ENCODE data around the gene B3GNT5.
A peak's percentile ranks its signal among the peaks of the same experiment; 100 is the strongest.

B3GNT5 gene

DNA sequence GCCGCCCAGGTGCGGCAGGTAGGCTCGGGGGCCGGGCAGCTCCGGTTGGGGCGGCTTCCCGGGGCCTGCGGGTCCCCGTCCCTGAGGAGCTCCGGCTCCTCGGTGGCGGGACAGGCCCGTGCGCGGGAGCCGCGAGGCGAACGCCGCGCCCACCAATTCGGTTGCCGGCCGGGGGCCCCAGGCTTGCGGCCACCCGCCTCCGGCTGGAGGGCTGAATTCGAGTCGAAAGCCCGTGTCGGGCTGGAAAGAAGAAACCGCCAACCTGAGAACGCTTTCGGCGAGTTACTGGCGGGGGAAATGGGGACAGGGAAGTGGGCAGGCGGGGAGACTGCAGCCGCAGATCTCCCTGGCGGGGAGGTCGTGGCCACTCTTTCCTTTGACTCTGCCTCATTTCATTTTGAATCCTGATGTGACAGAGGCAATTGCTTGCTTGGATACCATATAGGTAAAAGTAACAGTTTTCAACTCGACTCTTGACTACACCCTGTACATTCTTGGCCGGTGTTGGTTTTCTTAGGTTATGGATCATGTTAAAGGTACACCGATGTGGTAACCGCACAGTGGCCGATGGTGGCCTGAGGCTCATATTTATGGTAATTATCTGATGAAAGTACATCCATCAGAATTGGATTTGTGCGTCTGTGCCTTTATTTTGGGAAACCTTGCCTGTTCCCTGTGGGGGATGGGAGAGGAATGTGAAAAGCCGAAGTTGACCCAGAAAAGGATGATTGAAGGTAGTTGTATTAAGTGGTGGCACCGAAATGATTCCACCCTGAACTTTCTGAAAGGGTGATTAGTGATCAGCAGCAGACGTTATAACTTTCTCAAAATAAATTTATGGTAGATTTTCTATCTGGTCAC lies 1.7 kb downstream of the B3GNT5 start:
- Histone ChIP-seq H3K4me1 (ENCODE audit: control insufficient read depth, insufficient read depth, low read length) (peaks cover 12% of the 10 kb centered on the region), H3K9ac (ENCODE audit: low read length) (peak overlapping the region; percentile 83), H3K4me3 (ENCODE audit: low read depth, low read length) (peak overlapping the region; percentile 87), H3K27ac (ENCODE audit: low read depth, low read length) (no peak overlapping the region; the same call in 1 of the 2 replicates), H3K27me3 (ENCODE audit: control insufficient read depth, insufficient read depth, low read length) (peaks cover 41% of the 10 kb centered on the region), H3K36me3 (ENCODE audit: control insufficient read depth, insufficient read depth, low read length) (0 out of 2 replicates have a peak, but pooled peaks cover 2% of the 10 kb centered on the region), H3K9me3 (ENCODE audit: control insufficient read depth, insufficient read depth, low read depth, low read length) (no peaks in the 10 kb centered on the region)

DNA sequence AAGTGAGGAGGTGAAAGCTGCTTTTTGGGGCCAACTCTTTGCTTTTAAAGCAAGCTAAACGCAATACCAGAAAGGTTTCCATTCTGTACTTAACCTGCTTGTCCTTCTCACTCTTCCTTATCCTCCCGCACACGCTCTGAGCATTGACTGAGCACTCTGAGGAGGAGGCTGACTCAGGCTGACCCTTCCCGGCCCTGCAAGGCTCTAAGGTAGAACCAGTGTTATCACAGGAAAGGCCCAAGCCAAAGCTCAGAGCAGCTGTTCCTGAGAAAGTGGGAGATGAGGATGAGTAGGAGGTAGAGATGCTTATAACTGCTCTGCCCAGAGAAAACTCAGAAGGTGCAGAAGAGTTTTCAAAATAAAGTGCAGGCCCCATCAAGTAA lies 2.3 kb downstream of the B3GNT5 start:
- Histone ChIP-seq H3K4me3 (ENCODE audit: low read depth, low read length) (peak overlapping the region; percentile 87), H3K27me3 (ENCODE audit: control insufficient read depth, insufficient read depth, low read length) (peaks cover 41% of the 10 kb centered on the region), H3K4me1 (ENCODE audit: control insufficient read depth, insufficient read depth, low read length) (peaks cover 12% of the 10 kb centered on the region), H3K9ac (ENCODE audit: low read length) (no peak overlapping the region), H3K9me3 (ENCODE audit: control insufficient read depth, insufficient read depth, low read depth, low read length) (no peaks in the 10 kb centered on the region), H3K36me3 (ENCODE audit: control insufficient read depth, insufficient read depth, low read length) (0 out of 2 replicates have a peak, but pooled peaks cover 2% of the 10 kb centered on the region), H3K27ac (ENCODE audit: low read depth, low read length) (no peak overlapping the region)

DNA sequence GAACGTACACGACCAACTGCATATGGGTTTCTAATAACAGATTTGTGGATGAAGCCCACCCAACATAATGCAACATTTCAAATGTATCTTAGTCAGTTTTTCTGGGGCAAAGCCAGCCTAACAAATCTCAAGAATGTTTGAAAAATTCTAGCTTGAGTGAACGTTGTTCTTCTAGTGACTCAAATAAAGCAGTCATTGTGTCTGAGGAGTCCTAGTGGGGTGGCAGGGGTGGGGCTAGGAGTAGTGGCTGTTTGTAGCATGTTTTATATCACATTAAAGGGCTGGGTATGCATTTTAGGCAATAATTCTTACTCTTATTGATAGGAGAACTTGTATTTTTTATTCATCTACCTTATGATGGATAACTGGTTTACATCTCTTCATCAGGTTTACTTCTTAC lies 6.0 kb downstream of the B3GNT5 start:
- H3K9me3 ChIP-seq (ENCODE audit: control insufficient read depth, insufficient read depth, low read depth, low read length), result no peaks in the 10 kb centered on the region
- H3K9ac ChIP-seq (ENCODE audit: low read length), result no peak overlapping the region
- H3K27me3 ChIP-seq (ENCODE audit: control insufficient read depth, insufficient read depth, low read length), result peaks cover 11% of the 10 kb centered on the region
- H3K4me3 ChIP-seq (ENCODE audit: low read depth, low read length), result no peak overlapping the region
- 0 out of 2 replicates have a peak, but pooled peaks cover 2% of the 10 kb centered on the region for H3K36me3 ChIP-seq (ENCODE audit: control insufficient read depth, insufficient read depth, low read length)
- no peak overlapping the region for H3K27ac ChIP-seq (ENCODE audit: low read depth, low read length)
- H3K4me1 ChIP-seq (ENCODE audit: control insufficient read depth, insufficient read depth, low read length), result peaks cover 18% of the 10 kb centered on the region

DNA sequence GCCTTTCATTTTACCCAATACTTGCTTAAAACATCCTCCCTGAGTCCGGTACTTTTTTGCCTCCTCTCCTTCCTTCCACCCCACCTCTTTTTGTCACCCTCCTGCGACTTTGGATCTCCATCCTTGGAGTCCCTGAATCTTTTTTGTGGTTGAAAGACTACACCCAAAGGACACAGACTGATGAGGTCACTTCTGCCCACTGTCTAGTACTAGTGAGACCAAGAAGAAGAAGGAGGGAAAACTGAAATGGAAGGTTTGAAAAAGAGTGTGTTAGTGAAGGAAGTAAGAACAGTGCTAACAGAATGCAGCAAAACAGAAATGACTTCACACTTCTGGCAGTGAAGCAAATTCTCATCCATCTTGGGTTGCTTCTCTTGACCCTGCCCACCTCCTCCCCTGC lies 6.6 kb downstream of the B3GNT5 start:
- H3K4me3 ChIP-seq (ENCODE audit: low read depth, low read length), result no peak overlapping the region
- H3K27me3 ChIP-seq (ENCODE audit: control insufficient read depth, insufficient read depth, low read length), result peaks cover 9% of the 10 kb centered on the region
- peaks cover 24% of the 10 kb centered on the region for H3K4me1 ChIP-seq (ENCODE audit: control insufficient read depth, insufficient read depth, low read length)
- no peak overlapping the region for H3K27ac ChIP-seq (ENCODE audit: low read depth, low read length)
- 0 out of 2 replicates have a peak, but pooled peaks cover 2% of the 10 kb centered on the region for H3K36me3 ChIP-seq (ENCODE audit: control insufficient read depth, insufficient read depth, low read length)
- no peak overlapping the region for H3K9ac ChIP-seq (ENCODE audit: low read length)
- no peaks in the 10 kb centered on the region for H3K9me3 ChIP-seq (ENCODE audit: control insufficient read depth, insufficient read depth, low read depth, low read length)

DNA sequence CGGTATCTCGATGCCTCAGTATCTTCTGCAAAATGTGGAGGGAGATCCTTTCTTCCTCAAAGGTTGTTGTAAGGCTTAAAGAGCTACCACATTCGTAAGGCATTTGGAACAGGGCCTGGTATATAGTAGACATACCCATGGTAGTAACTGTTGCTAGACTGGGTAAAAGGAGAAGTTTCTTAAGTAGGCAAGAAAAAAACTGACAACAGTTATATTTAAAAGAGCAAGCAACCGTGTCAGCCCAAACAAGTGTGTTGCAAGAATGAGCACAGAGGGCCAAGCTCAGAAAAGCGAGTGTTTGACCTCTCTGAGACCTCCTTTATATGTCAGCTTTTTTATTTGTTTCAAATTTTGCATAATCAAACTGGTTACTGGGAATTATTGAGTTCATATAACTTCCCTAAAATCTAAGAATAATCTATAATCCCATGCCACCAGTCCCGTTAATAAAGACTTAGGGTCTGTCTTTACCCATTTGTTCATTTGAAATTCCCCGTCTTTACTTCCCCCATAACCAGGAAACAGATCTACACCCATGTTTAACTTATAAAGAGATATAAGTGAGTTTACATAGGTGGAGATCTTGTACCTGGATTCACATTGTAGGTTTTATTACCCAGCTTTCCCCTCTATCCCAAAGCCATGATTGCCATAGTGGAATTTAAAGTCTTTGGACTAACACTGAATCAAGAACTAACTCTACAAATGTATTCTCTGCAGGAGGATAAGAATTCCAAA lies 7.3 kb downstream of the B3GNT5 start:
- no peak overlapping the region for H3K27ac ChIP-seq (ENCODE audit: low read depth, low read length)
- no peaks in the 10 kb centered on the region for H3K9me3 ChIP-seq (ENCODE audit: control insufficient read depth, insufficient read depth, low read depth, low read length)
- no peak overlapping the region for H3K9ac ChIP-seq (ENCODE audit: low read length)
- peaks cover 2% of the 10 kb centered on the region; the same call in 1 of the 2 replicates for H3K27me3 ChIP-seq (ENCODE audit: control insufficient read depth, insufficient read depth, low read length)
- no peak overlapping the region for H3K4me3 ChIP-seq (ENCODE audit: low read depth, low read length)
- 0 out of 2 replicates have a peak, but pooled peaks cover 2% of the 10 kb centered on the region for H3K36me3 ChIP-seq (ENCODE audit: control insufficient read depth, insufficient read depth, low read length)
- peaks cover 25% of the 10 kb centered on the region for H3K4me1 ChIP-seq (ENCODE audit: control insufficient read depth, insufficient read depth, low read length)

DNA sequence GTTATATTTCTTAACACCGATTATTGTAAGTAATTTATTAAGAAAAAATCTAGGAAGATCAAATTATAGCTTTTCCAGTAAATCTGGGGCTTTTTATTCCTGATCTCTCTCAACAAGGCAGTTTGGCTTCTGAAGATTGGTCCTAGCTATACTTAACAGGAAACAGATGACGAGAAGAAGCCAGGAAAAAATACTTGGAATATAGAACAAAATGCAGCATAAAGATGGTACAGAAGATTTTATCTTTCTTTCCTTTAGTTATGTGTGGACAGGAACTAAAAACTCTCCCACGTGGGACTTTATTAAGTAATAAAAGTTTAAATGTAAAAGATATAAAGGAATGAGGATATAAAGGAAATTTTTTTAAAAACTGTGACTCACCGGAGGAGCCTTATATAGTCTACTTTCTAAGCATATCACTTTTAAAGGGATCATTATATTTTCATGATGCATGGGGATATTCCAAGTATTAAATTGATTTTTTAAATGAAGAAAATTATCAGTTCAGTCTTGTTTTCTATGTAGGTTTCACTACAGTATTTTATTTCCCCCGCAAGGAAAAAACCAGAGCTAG lies 8.2 kb downstream of the B3GNT5 start:
- Histone ChIP-seq H3K27ac (ENCODE audit: low read depth, low read length) (no peak overlapping the region), H3K27me3 (ENCODE audit: control insufficient read depth, insufficient read depth, low read length) (no peaks in the 10 kb centered on the region), H3K4me3 (ENCODE audit: low read depth, low read length) (no peak overlapping the region), H3K4me1 (ENCODE audit: control insufficient read depth, insufficient read depth, low read length) (peaks cover 33% of the 10 kb centered on the region), H3K9ac (ENCODE audit: low read length) (no peak overlapping the region), H3K9me3 (ENCODE audit: control insufficient read depth, insufficient read depth, low read depth, low read length) (no peaks in the 10 kb centered on the region), H3K36me3 (ENCODE audit: control insufficient read depth, insufficient read depth, low read length) (0 out of 2 replicates have a peak, but pooled peaks cover 2% of the 10 kb centered on the region)

DNA sequence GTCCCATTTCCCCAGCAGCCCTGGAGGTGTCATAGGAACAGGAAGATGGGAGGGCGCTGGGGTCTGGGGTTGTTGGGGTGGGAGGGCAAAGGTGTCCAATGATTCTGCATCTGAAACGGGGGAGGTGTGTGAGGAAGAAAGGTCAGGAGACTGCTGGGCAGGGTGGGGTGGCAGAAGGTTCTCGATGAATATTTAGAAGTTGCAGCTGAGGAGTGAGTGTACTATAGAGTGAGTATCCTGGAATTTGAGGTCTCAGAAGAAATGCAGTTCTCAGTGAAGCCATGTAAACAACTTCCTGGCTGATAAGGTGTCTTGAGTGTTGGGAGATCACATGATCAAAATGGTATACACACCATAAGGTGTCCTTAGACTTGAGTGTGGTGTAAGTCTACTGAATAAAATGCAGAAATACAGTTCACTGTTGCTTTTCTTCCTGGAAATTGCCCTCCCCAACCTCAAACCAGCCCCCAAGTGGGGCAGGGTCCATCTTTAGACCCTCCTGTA lies 9.9 kb downstream of the B3GNT5 start:
- Histone ChIP-seq H3K4me1 (ENCODE audit: control insufficient read depth, insufficient read depth, low read length) (peaks cover 45% of the 10 kb centered on the region), H3K9ac (ENCODE audit: low read length) (no peak overlapping the region), H3K4me3 (ENCODE audit: low read depth, low read length) (no peak overlapping the region), H3K9me3 (ENCODE audit: control insufficient read depth, insufficient read depth, low read depth, low read length) (no peaks in the 10 kb centered on the region), H3K27me3 (ENCODE audit: control insufficient read depth, insufficient read depth, low read length) (no peaks in the 10 kb centered on the region), H3K36me3 (ENCODE audit: control insufficient read depth, insufficient read depth, low read length) (0 out of 2 replicates have a peak, but pooled peaks cover 2% of the 10 kb centered on the region), H3K27ac (ENCODE audit: low read depth, low read length) (no peak overlapping the region)

DNA sequence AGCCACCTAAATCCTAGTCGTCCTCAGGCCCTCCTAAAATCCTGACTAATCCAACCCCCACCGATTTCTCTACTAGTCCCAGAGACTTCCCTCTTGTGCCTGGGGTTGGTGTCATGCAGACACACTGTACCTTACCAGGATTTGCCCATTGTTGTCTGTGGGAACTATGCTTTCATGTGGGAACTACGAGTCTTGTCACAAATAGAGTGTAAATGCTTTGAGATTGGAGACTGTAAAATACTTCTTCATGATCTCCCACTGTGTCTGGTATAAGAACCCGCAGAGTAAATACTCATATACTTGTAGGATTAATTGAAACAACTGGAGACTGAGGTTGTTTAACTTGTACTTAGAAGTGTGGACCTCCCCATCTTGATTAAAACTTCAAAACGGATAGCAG lies 11.2 kb downstream of the B3GNT5 start:
- no peak overlapping the region for H3K4me3 ChIP-seq (ENCODE audit: low read depth, low read length)

DNA sequence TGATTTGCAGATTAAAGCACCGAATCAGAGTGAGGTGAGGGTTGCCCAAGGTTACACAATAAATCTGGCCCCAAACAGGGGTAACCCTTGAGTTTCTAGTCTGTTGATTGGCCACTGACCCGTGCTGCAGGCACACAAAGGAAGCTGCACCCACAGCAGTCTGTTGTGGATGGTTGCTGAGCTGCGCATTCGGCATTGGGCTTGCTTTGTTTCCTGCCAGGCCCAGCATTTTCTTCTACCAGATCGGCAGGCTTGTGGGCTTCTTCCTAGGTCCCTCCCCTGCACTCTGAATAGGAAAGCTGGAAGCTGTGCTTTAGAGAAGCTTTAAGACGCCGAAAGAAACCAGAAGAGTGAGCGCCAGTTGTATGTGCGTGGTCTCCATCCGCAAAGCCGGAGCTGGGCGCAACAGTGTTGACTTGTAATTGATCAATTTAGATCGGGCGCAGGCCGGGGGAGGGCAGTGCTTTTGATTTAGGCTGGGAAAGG lies 12.1 kb downstream of the B3GNT5 start:
- Histone ChIP-seq H3K27me3 (ENCODE audit: control insufficient read depth, insufficient read depth, low read length) (no peaks in the 10 kb centered on the region), H3K9ac (ENCODE audit: low read length) (peak overlapping the region; percentile 40), H3K4me1 (ENCODE audit: control insufficient read depth, insufficient read depth, low read length) (peaks cover 55% of the 10 kb centered on the region), H3K4me3 (ENCODE audit: low read depth, low read length) (peak overlapping the region; percentile 28), H3K36me3 (ENCODE audit: control insufficient read depth, insufficient read depth, low read length) (peaks cover 5% of the 10 kb centered on the region; the same call in 1 of the 2 replicates), H3K27ac (ENCODE audit: low read depth, low read length) (peak overlapping the region; percentile 37; the same call in 1 of the 2 replicates), H3K9me3 (ENCODE audit: control insufficient read depth, insufficient read depth, low read depth, low read length) (no peaks in the 10 kb centered on the region)

More for the DNA sequence above, 11.2 kb downstream of the B3GNT5 start:
- no peaks in the 10 kb centered on the region for H3K36me3 ChIP-seq (ENCODE audit: control insufficient read depth, insufficient read depth, low read length)
- H3K9ac ChIP-seq (ENCODE audit: low read length), result no peak overlapping the region
- H3K27ac ChIP-seq (ENCODE audit: low read depth, low read length), result no peak overlapping the region
- peaks cover 55% of the 10 kb centered on the region for H3K4me1 ChIP-seq (ENCODE audit: control insufficient read depth, insufficient read depth, low read length)
- H3K9me3 ChIP-seq (ENCODE audit: control insufficient read depth, insufficient read depth, low read depth, low read length), result no peaks in the 10 kb centered on the region
- no peaks in the 10 kb centered on the region for H3K27me3 ChIP-seq (ENCODE audit: control insufficient read depth, insufficient read depth, low read length)

DNA sequence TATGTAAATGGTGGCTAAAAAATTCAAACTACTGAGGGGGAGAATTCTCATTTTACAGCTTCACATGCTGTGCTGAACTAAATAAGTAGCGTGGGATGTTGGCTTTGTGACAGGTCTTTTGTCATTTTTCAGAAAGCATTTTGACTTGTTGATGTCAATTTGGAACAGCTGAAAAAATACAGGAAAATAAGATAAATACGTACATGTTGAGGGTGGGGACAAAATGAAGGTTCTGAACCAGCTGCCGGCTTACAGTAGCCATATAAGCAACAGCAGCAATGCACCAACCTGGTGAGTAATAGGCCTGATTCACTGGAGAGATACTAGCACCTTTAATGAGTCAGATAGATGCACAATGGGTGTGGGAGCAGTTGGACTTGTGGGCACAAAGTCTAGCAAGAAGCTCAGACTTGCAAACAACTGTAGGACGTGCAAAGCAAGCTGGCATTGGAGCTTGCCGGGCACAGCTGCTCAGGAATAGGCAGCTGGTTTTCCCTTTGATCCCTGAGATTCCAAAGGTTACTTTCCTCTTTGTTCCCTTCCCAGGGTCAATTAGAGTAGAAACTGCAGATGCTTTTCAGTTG lies 12.9 kb downstream of the B3GNT5 start:
- H3K9me3 ChIP-seq (ENCODE audit: control insufficient read depth, insufficient read depth, low read depth, low read length), result no peaks in the 10 kb centered on the region
- H3K4me1 ChIP-seq (ENCODE audit: control insufficient read depth, insufficient read depth, low read length), result peaks cover 55% of the 10 kb centered on the region
- H3K27ac ChIP-seq (ENCODE audit: low read depth, low read length), result no peak overlapping the region
- H3K36me3 ChIP-seq (ENCODE audit: control insufficient read depth, insufficient read depth, low read length), result peaks cover 9% of the 10 kb centered on the region; the same call in 1 of the 2 replicates
- peak overlapping the region; percentile 40 for H3K9ac ChIP-seq (ENCODE audit: low read length)
- peak overlapping the region; percentile 28 for H3K4me3 ChIP-seq (ENCODE audit: low read depth, low read length)
- H3K27me3 ChIP-seq (ENCODE audit: control insufficient read depth, insufficient read depth, low read length), result no peaks in the 10 kb centered on the region
